Keratinocyte (primary cell): ENCODE results near the gene KRT1. TPM values are rescaled to one million over a fixed set of nuclear protein-coding genes. Genes with fewer than 3 reads are reported as not detected.

Experiments
- DNase-seq: peaks from one replicate; pipeline ENCODE4 v3.0.0-alpha.2; 2011; ENCODE audit warnings: low read depth, missing footprints, low spot score
- FAIRE-seq: peaks from 2 replicates; lab custom pipeline; 2011; peaks lifted over from hg19 to GRCh38; lab: Jason Lieb, UNC
- H2AFZ ChIP-seq: 2 replicates; pipeline ENCODE4 v1.6.0; 2012; ENCODE audit warnings: low read length, control low read depth, inconsistent platforms; ENCODE audit not compliant: control insufficient read depth
- H3K27ac ChIP-seq: 2 replicates; pipeline ENCODE4 v1.5.1; 2011; ENCODE audit warnings: low read length; ENCODE audit not compliant: control insufficient read depth, insufficient read depth
- H3K27me3 ChIP-seq: 3 replicates; pipeline ENCODE4 v1.6.0; 2011; ENCODE audit warnings: low read length; ENCODE audit not compliant: control insufficient read depth, insufficient read depth; ENCODE audit errors: extremely low read depth
- H3K36me3 ChIP-seq, 2 experiments: 2 replicates in 1 of 2; 3 replicates in 1 of 2; pipeline ENCODE4 v1.5.1; 2011; ENCODE audit warnings: low read length in 2 of 2, mild to moderate bottlenecking in 1 of 2; ENCODE audit not compliant: control insufficient read depth in 2 of 2, insufficient read depth in 2 of 2; ENCODE audit errors: extremely low read depth in 1 of 2
- H3K4me1 ChIP-seq: 3 replicates; pipeline ENCODE4 v1.5.1; 2011; ENCODE audit warnings: low read length; ENCODE audit not compliant: control insufficient read depth, insufficient read depth; ENCODE audit errors: extremely low read depth
- H3K4me2 ChIP-seq: 3 replicates; pipeline ENCODE4 v1.6.0; 2011; ENCODE audit warnings: low read depth, low read length; ENCODE audit not compliant: control insufficient read depth, insufficient read depth; ENCODE audit errors: extremely low read depth
- H3K4me3 ChIP-seq, 3 experiments: fragments of 200-600 bp in 1 of 3; sonication (generic) in 1 of 3; 2 replicates in 2 of 3; 3 replicates in 1 of 3; pipeline ENCODE4 v1.5.1; 2011 to 2016; ENCODE audit warnings: low read length in 3 of 3, mild to moderate bottlenecking in 3 of 3, control low read depth in 2 of 3, inconsistent platforms in 1 of 3, low read depth in 1 of 3, mixed read lengths in 1 of 3, mixed run types in 1 of 3, moderate library complexity in 1 of 3; ENCODE audit not compliant: control insufficient read depth in 2 of 3, insufficient read depth in 2 of 3; ENCODE audit errors: extremely low read depth in 1 of 3
- H3K79me2 ChIP-seq: 2 replicates; pipeline ENCODE4 v1.6.0; 2012; ENCODE audit warnings: low read length; ENCODE audit not compliant: control insufficient read depth, insufficient read depth
- H3K9ac ChIP-seq: 3 replicates; pipeline ENCODE4 v1.6.0; 2011; ENCODE audit warnings: low read length; ENCODE audit not compliant: control insufficient read depth, insufficient read depth; ENCODE audit errors: extremely low read depth
- H3K9me1 ChIP-seq: 3 replicates; pipeline ENCODE4 v1.6.0; 2011; ENCODE audit warnings: low read length; ENCODE audit not compliant: control insufficient read depth, insufficient read depth; ENCODE audit errors: extremely low read depth
- H3K9me3 ChIP-seq: 2 replicates; pipeline ENCODE4 v1.5.1; 2012; ENCODE audit warnings: low read depth, low read length; ENCODE audit not compliant: control insufficient read depth
- H4K20me1 ChIP-seq: 3 replicates; pipeline ENCODE4 v1.6.0; 2011; ENCODE audit warnings: low read length; ENCODE audit not compliant: control insufficient read depth, insufficient read depth; ENCODE audit errors: extremely low read depth
- CTCF ChIP-seq, 3 experiments: IDR thresholded peaks in 1 of 3; conservative IDR thresholded peaks in 1 of 3; optimal IDR thresholded peaks in 1 of 3; 2 replicates in 2 of 3; 3 replicates in 1 of 3; pipeline versions ENCODE3 to v1.5.1; 2011; ENCODE audit warnings: low read length in 3 of 3, mild to moderate bottlenecking in 3 of 3, moderate library complexity in 2 of 3, control low read depth in 1 of 3, inconsistent platforms in 1 of 3; ENCODE audit not compliant: insufficient read depth in 2 of 3; ENCODE audit errors: extremely low read depth in 1 of 3
- EZH2 ChIP-seq: IDR thresholded peaks from one replicate; pipeline ENCODE4 v1.6.1; 2012; ENCODE audit warnings: inconsistent platforms, mild to moderate bottlenecking, low read length, moderate library complexity
- dilution Hi-C: fragments of 300-500 bp; cut with MboI; formaldehyde crosslinking; loops from one replicate; pipeline ENCODE4 v1.7.0; 2020; ENCODE audit warnings: low sequenced_read_pairs; ENCODE audit not compliant: extremely low pct_ligation_motif_present
- polyA plus RNA-seq, 5 experiments: library from polyadenylated mRNA; depleted of rRNA in 3 of 5; stranded (reverse) in 3 of 5; stranded (forward) in 1 of 5; unstranded in 1 of 5; fragments of >200 nt; gene quantifications; 1 replicate in 1 of 5; 2 replicates in 3 of 5; 3 replicates in 1 of 5; pipeline versions ENCODE4 v1.2.1 to v1.2.3, GENCODE V29; 2011 to 2012; ENCODE audit warnings: missing spikeins in 2 of 5, low read depth in 1 of 5, low replicate concordance in 1 of 5

Gene KRT1
- polyA plus RNA-seq, 1 donor (not counting 4 experiments of a cell fraction or from before 2014, with no cell fraction given) = 92.2 TPM

- peaks cover 2% of the 10 kb centered on the region for H3K4me1 ChIP-seq
- no peak overlapping the region for H3K4me2 ChIP-seq
- TF ChIP-seq EZH2 (no peak), CTCF (optimal IDR thresholded peaks at IDR 0.05 in 1 of 3, IDR thresholded peaks at IDR 0.05 in 1 of 3, conservative IDR thresholded peaks at IDR 0.05 in 1 of 3; ENCODE audit: extremely low read depth in 1 of 3, insufficient read depth in 2 of 3, low read length in 3 of 3) (no peak)
- H3K27me3 ChIP-seq = peaks cover 10% of the 10 kb centered on the region
- H3K36me3 ChIP-seq = no peaks in the 10 kb centered on the region
- no peaks in the 10 kb centered on the region for H4K20me1 ChIP-seq
- DNase-seq (no peak), FAIRE-seq (no peak)
- H3K9me3 ChIP-seq = no peaks in the 10 kb centered on the region
- no peaks in the 10 kb centered on the region for H3K79me2 ChIP-seq
- dilution Hi-C loops = no loop called here
- H3K27ac ChIP-seq = no peak overlapping the region
- H3K9ac ChIP-seq = no peak overlapping the region
- H2AFZ ChIP-seq = no peak overlapping the region
- H3K4me3 ChIP-seq = no peak overlapping the region
- H3K9me1 ChIP-seq = no peaks in the 10 kb centered on the region
These were observed 48.2 kb upstream of the KRT1 start for GRCh38 chr12:52728374-52728773.

GRCh38 chr12:52727037-52727436 lies 46.8 kb upstream of the KRT1 start:
- Histone ChIP-seq H3K9me1 (no peaks in the 10 kb centered on the region), H4K20me1 (no peaks in the 10 kb centered on the region), H3K36me3 (no peaks in the 10 kb centered on the region), H3K27me3 (peaks cover 9% of the 10 kb centered on the region), H2AFZ (no peak overlapping the region), H3K27ac (no peak overlapping the region), H3K4me3 (no peak overlapping the region), H3K4me2 (no peak overlapping the region), H3K79me2 (no peaks in the 10 kb centered on the region), H3K4me1 (peaks cover 2% of the 10 kb centered on the region), H3K9ac (no peak overlapping the region), H3K9me3 (no peaks in the 10 kb centered on the region)
- TF ChIP-seq CTCF (optimal IDR thresholded peaks at IDR 0.05 in 1 of 3, IDR thresholded peaks at IDR 0.05 in 1 of 3, conservative IDR thresholded peaks at IDR 0.05 in 1 of 3; ENCODE audit: extremely low read depth in 1 of 3, insufficient read depth in 2 of 3, low read length in 3 of 3) (no peak), EZH2 (no peak)
- DNase-seq = no peak
- FAIRE-seq = no peak
- dilution Hi-C loops = no loop called here
